Endothelial cell of umbilical vein (primary cell): ENCODE data around the gene RBM43. TPM values are rescaled to one million over a fixed set of nuclear protein-coding genes. Genes with fewer than 3 reads are reported as not detected.

Experiments
- BruUV-seq: library from RNA; stranded (reverse); fragments of 400-500 nt; replicated peaks from 2 replicates; lab custom pipeline; 2021; lab: Mats Ljungman, UMichigan
- CTCF ChIA-PET: fragments of 300-600, 350-600 bp; sonication (Branson Sonifier 250); formaldehyde crosslinking; loops from one replicate; lab custom pipeline; 2021; ENCODE audit warnings: antibody characterized with exemption, inconsistent platforms; lab: Charles Lee
- POLR2A ChIA-PET: fragments of 300-600, 350-600 bp; sonication (Branson Sonifier 250); formaldehyde crosslinking; loops from one replicate; lab custom pipeline; 2021; ENCODE audit warnings: antibody characterized with exemption, inconsistent platforms; lab: Charles Lee
- DNase-seq: peaks from one replicate; pipeline ENCODE4 v3.0.0-alpha.2; 2011; ENCODE audit warnings: low read depth, low spot score
- FAIRE-seq: peaks from 2 replicates; lab custom pipeline; 2011; peaks lifted over from hg19 to GRCh38; lab: Jason Lieb, UNC
- H2AFZ ChIP-seq: 2 replicates; pipeline ENCODE4 v1.6.0; 2012; ENCODE audit warnings: low read depth, low read length, control low read depth, inconsistent platforms
- H3K27ac ChIP-seq: 2 replicates; pipeline ENCODE4 v1.5.1; 2011; ENCODE audit warnings: low read depth, mild to moderate bottlenecking, control low read depth, low read length, moderate library complexity; ENCODE audit not compliant: insufficient read depth
- H3K27me3 ChIP-seq, 2 experiments: 2 replicates each; pipeline versions ENCODE4 v1.6.0 to v1.6.1; 2011; ENCODE audit warnings: low read length in 2 of 2, mixed read lengths in 1 of 2; ENCODE audit not compliant: control insufficient read depth in 2 of 2, insufficient read depth in 2 of 2
- H3K36me3 ChIP-seq, 2 experiments: 2 replicates in 1 of 2; 3 replicates in 1 of 2; pipeline ENCODE4 v1.5.1; 2011; ENCODE audit warnings: low read length in 2 of 2, mild to moderate bottlenecking in 1 of 2, moderate library complexity in 1 of 2; ENCODE audit not compliant: control insufficient read depth in 2 of 2, insufficient read depth in 2 of 2; ENCODE audit errors: extremely low read depth in 1 of 2
- H3K4me1 ChIP-seq: 3 replicates; pipeline ENCODE4 v1.5.1; 2011; ENCODE audit warnings: mild to moderate bottlenecking, low read length; ENCODE audit not compliant: control insufficient read depth, insufficient read depth; ENCODE audit errors: extremely low read depth
- H3K4me2 ChIP-seq: 2 replicates; pipeline ENCODE4 v1.6.1; 2011; ENCODE audit warnings: low read length, control low read depth, mixed read lengths; ENCODE audit not compliant: insufficient read depth
- H3K4me3 ChIP-seq, 3 experiments: fragments of 200-600 bp in 1 of 3; sonication (generic), shearing (Covaris generic) in 1 of 3; replicated peaks in 1 of 3; 2 replicates each; pipeline ENCODE4 v1.5.1; 2011 to 2016; ENCODE audit warnings: control low read depth in 3 of 3, low read length in 3 of 3, mild to moderate bottlenecking in 2 of 3, inconsistent platforms in 1 of 3, low read depth in 1 of 3, moderate library complexity in 1 of 3; ENCODE audit not compliant: insufficient read depth in 1 of 3
- H3K79me2 ChIP-seq: 2 replicates; pipeline ENCODE4 v1.6.0; 2012; ENCODE audit warnings: low read length, inconsistent platforms; ENCODE audit not compliant: control insufficient read depth, insufficient read depth
- H3K9ac ChIP-seq: replicated peaks from 2 replicates; pipeline ENCODE3; 2011; ENCODE audit warnings: low read length, control low read depth; ENCODE audit not compliant: insufficient read depth; ENCODE audit errors: extremely low read depth
- H3K9me1 ChIP-seq: replicated peaks from 3 replicates; pipeline ENCODE4 v1.6.0; 2011; ENCODE audit warnings: mild to moderate bottlenecking, low read length; ENCODE audit not compliant: control insufficient read depth, insufficient read depth; ENCODE audit errors: extremely low read depth
- H3K9me3 ChIP-seq: replicated peaks from 2 replicates; pipeline ENCODE4 v1.5.1; 2012; ENCODE audit warnings: low read length, inconsistent platforms; ENCODE audit not compliant: control insufficient read depth, insufficient read depth
- H4K20me1 ChIP-seq: replicated peaks from 2 replicates; pipeline ENCODE3; 2011; ENCODE audit warnings: mild to moderate bottlenecking, low read length; ENCODE audit not compliant: control insufficient read depth, insufficient read depth; ENCODE audit errors: extremely low read depth
- EZH2 ChIP-seq: IDR thresholded peaks from 2 replicates; pipeline ENCODE4 v1.6.1; 2012; ENCODE audit warnings: borderline replicate concordance, low read depth, mild to moderate bottlenecking, moderate library complexity, low read length, inconsistent platforms; ENCODE audit not compliant: severe bottlenecking
- FOS ChIP-seq: IDR thresholded peaks from 2 replicates; pipeline ENCODE4 v1.6.1; 2011; ENCODE audit warnings: mild to moderate bottlenecking, low read length, moderate library complexity, borderline replicate concordance; ENCODE audit not compliant: insufficient read depth
- GATA2 ChIP-seq: IDR thresholded peaks from 2 replicates; pipeline ENCODE4 v1.7.0; 2011; ENCODE audit warnings: low read depth, mild to moderate bottlenecking, moderate library complexity, mixed read lengths, low read length; ENCODE audit not compliant: insufficient read length, insufficient read depth
- JUN ChIP-seq: IDR thresholded peaks from 2 replicates; pipeline ENCODE4 v1.6.1; 2011; ENCODE audit warnings: borderline replicate concordance, low read depth; ENCODE audit not compliant: insufficient read length, insufficient read depth
- MYC ChIP-seq: IDR thresholded peaks from one replicate; pipeline ENCODE4 v1.6.1; 2011; ENCODE audit warnings: mild to moderate bottlenecking, low read depth, low read length
- POLR2A ChIP-seq: IDR thresholded peaks from 2 replicates; pipeline ENCODE4 v1.6.1; 2012; ENCODE audit warnings: low read depth, mild to moderate bottlenecking, control low read depth, low read length
- POLR2AphosphoS5 ChIP-seq: IDR thresholded peaks from 2 replicates; pipeline ENCODE4 v1.6.1; 2012; ENCODE audit warnings: low read depth, mild to moderate bottlenecking, control low read depth, low read length, moderate library complexity; ENCODE audit not compliant: insufficient read depth
- dilution Hi-C: fragments of 300-500 bp; cut with MboI; formaldehyde crosslinking; loops from one replicate; pipeline ENCODE4 v1.15.0; 2019; ENCODE audit warnings: low sequenced_read_pairs; ENCODE audit not compliant: extremely low pct_ligation_motif_present
- intact Hi-C: fragments of 100-400 bp; cut with micrococcal nuclease; formaldehyde crosslinking; loops from one replicate; pipeline ENCODE4 v1.10.0; 2022
- polyA plus RNA-seq, 4 experiments: library from polyadenylated mRNA; depleted of rRNA in 3 of 4; stranded (reverse) in 3 of 4; unstranded in 1 of 4; fragments of >200 nt; gene quantifications; 2 replicates each; pipeline versions ENCODE4 v1.2.1 to v1.2.3, GENCODE V29; 2011 to 2012; ENCODE audit warnings: missing spikeins in 1 of 4
- total RNA-seq: library from RNA; stranded (reverse); gene quantifications from 2 replicates; pipeline ENCODE4 v1.2.3, GENCODE V29; 2021
- TF ChIP-seq, protein P1 (sequence below): IDR thresholded peaks from 2 replicates; pipeline ENCODE4 v1.6.1; 2011; ENCODE audit not compliant: insufficient read depth, insufficient read length
- TF ChIP-seq, protein P2 (sequence below), 2 donors: IDR thresholded peaks; 1 replicate in 1 of 2; 2 replicates in 1 of 2; pipeline ENCODE4 v1.5.1; 2011; ENCODE audit warnings: low read length in 2 of 2, mild to moderate bottlenecking in 2 of 2, moderate library complexity in 2 of 2, control low read depth in 1 of 2, inconsistent platforms in 1 of 2, low read depth in 1 of 2; ENCODE audit not compliant: insufficient read depth in 1 of 2; ENCODE audit errors: extremely low read depth in 1 of 2

Gene RBM43
- total and polyA plus RNA-seq, 2 donors (not counting 3 experiments of a cell fraction or from before 2014, with no cell fraction given): 3.7 to 6.5 TPM

DNA sequence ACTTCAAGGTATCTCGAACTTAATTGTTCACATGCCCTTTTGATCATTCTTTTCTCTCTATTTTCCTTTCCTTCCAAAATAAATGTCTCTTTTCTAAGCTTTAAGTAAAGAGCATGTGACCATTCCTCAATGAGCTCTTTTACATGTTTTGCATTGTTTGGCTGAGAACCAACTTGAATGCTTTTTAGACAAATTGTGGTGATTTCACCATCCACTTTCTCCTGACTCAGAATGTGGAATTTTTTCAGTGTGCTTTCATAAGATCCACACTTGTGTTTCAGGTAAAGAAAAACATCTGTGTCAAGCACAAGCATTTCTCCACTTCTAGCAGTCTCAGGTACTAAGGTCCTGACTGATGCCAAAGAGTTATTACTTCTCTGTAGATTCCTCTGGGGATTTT, 10.7 kb downstream of the RBM43 start:
- Histone ChIP-seq H3K27ac (no peak overlapping the region), H3K27me3 (no peaks in the 10 kb centered on the region)

More for the DNA sequence above, 10.7 kb downstream of the RBM43 start:
- dilution Hi-C loops: no loop called here
- Histone ChIP-seq H3K79me2 (no peaks in the 10 kb centered on the region), H3K4me3 (no peak overlapping the region), H2AFZ (no peak overlapping the region), H3K9me1 (no peaks in the 10 kb centered on the region), H4K20me1 (no peaks in the 10 kb centered on the region), H3K4me1 (no peaks in the 10 kb centered on the region), H3K9ac (no peak overlapping the region), H3K36me3 (peaks cover 0 to 2% of the 10 kb centered on the region in 2 experiments), H3K4me2 (no peak overlapping the region), H3K9me3 (no peaks in the 10 kb centered on the region)
- TF ChIP-seq MYC (no peak), JUN (no peak), FOS (no peak), GATA2 (no peak), POLR2AphosphoS5 (no peak), POLR2A (no peak), EZH2 (no peak)
- TF ChIP-seq, protein P1, sequence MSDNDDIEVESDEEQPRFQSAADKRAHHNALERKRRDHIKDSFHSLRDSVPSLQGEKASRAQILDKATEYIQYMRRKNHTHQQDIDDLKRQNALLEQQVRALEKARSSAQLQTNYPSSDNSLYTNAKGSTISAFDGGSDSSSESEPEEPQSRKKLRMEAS: no peak
- TF ChIP-seq, protein P2, sequence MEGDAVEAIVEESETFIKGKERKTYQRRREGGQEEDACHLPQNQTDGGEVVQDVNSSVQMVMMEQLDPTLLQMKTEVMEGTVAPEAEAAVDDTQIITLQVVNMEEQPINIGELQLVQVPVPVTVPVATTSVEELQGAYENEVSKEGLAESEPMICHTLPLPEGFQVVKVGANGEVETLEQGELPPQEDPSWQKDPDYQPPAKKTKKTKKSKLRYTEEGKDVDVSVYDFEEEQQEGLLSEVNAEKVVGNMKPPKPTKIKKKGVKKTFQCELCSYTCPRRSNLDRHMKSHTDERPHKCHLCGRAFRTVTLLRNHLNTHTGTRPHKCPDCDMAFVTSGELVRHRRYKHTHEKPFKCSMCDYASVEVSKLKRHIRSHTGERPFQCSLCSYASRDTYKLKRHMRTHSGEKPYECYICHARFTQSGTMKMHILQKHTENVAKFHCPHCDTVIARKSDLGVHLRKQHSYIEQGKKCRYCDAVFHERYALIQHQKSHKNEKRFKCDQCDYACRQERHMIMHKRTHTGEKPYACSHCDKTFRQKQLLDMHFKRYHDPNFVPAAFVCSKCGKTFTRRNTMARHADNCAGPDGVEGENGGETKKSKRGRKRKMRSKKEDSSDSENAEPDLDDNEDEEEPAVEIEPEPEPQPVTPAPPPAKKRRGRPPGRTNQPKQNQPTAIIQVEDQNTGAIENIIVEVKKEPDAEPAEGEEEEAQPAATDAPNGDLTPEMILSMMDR (IDR thresholded peaks at IDR 0.05; ENCODE audit: extremely low read depth in 1 of 2, insufficient read depth in 1 of 2, low read depth in 1 of 2, low read length in 2 of 2): no peak
- DNase-seq (no peak), FAIRE-seq (no peak)
- intact Hi-C loops: no loop called here
- ChIA-PET POLR2A (no interaction called here), CTCF (interaction anchor here (0.9 to 2.3 kb wide), 2 partner anchors 11 to 12 kb away, joined by 3 to 8 read pairs; no protein-coding TSS in a partner anchor)
- BruUV-seq: no TSS peak
